OCI-LY7 (cell line): ENCODE results near the gene PRMT5.

Source experiments
- CTCF ChIP-seq: fragments of 200-600 bp; sonication (generic); conservative IDR thresholded peaks from 2 replicates; pipeline ENCODE4 v1.5.1; 2014; ENCODE audit warnings: mild to moderate bottlenecking, antibody characterized with exemption, low read length, moderate library complexity, mixed read lengths
- EZH2phosphoT487 ChIP-seq: fragments of 200-600 bp; sonication (generic); IDR thresholded peaks from 2 replicates; pipeline ENCODE4 v1.6.1; 2018; ENCODE audit warnings: low read depth, borderline replicate concordance, mild to moderate bottlenecking, mixed run types, antibody characterized with exemption, low read length, moderate library complexity, mixed read lengths

- TF ChIP-seq EZH2phosphoT487, result no peak
- TF ChIP-seq CTCF, result no peak
Measured at GRCh38 chr14:22903742-22904087, 25.5 kb downstream of the PRMT5 start.
